PC-9 (cell line): ENCODE measurements around the gene EHBP1L1.

Source experiments
- EZH2 ChIP-seq: fragments of 200-600 bp; sonication (generic); IDR thresholded peaks from 2 replicates; pipeline ENCODE4 v1.8.0; 2017; ENCODE audit warnings: antibody characterized with exemption, low read depth
- TF ChIP-seq, protein P1 (sequence below): fragments of 200-600 bp; sonication (generic); conservative IDR thresholded peaks from 2 replicates; pipeline ENCODE4 v1.6.1; 2017; ENCODE audit warnings: mixed run types, antibody characterized with exemption, mild to moderate bottlenecking, moderate library complexity

DNA sequence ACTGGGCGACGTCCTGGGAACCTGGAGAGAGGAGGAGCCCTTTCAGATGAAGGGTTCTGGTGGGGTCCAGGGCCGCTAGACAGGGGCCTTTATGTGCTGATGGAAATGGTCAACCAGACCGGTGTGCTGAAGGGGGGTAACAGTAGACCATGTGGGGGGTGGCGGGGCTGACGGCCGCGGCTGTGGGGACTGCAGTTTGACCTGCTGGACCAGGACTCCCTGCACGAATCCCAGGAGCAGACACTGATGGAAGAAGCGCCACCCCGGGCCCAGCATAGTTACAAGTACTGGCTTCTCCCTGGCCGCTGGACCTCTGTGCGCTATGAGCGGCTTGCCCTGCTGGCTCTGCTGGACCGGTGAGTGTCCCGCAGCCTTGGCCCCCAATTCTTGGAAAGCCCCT lies 46.2 kb downstream of the EHBP1L1 start:
- TF ChIP-seq, protein P1, sequence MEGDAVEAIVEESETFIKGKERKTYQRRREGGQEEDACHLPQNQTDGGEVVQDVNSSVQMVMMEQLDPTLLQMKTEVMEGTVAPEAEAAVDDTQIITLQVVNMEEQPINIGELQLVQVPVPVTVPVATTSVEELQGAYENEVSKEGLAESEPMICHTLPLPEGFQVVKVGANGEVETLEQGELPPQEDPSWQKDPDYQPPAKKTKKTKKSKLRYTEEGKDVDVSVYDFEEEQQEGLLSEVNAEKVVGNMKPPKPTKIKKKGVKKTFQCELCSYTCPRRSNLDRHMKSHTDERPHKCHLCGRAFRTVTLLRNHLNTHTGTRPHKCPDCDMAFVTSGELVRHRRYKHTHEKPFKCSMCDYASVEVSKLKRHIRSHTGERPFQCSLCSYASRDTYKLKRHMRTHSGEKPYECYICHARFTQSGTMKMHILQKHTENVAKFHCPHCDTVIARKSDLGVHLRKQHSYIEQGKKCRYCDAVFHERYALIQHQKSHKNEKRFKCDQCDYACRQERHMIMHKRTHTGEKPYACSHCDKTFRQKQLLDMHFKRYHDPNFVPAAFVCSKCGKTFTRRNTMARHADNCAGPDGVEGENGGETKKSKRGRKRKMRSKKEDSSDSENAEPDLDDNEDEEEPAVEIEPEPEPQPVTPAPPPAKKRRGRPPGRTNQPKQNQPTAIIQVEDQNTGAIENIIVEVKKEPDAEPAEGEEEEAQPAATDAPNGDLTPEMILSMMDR: no peak
- TF ChIP-seq EZH2: no peak
